Right atrium auricular region (tissue), 2 donors: Measurements from ENCODE around the gene ME3. TPM values are rescaled to one million over a fixed set of nuclear protein-coding genes. Genes with fewer than 3 reads are reported as not detected.
A peak's percentile ranks its signal among the peaks of the same experiment; 100 is the strongest.

Experiments
- DNase-seq: peaks from one replicate; pipeline ENCODE4 v3.0.0-alpha.2; 2019; ENCODE audit warnings: low spot score
- H3K27ac ChIP-seq, 2 donors: fragments of 200-600 bp; sonication (generic); 1 replicate in 1 of 2; 2 replicates in 1 of 2; pipeline ENCODE4 v1.5.1; 2016 to 2019
- H3K27me3 ChIP-seq, 2 donors: fragments of 200-600 bp; sonication (generic); one replicate each; pipeline versions ENCODE4 v1.5.1 to v1.6.0; 2017 to 2019
- H3K36me3 ChIP-seq: fragments of 200-600 bp; sonication (generic); one replicate; pipeline ENCODE4 v1.5.1; 2016
- H3K4me1 ChIP-seq, 2 donors: fragments of 200-600 bp; sonication (generic); one replicate each; pipeline versions ENCODE4 v1.5.1 to v1.6.0; 2017 to 2019
- H3K4me3 ChIP-seq, 2 donors: fragments of 200-600 bp; sonication (generic); 1 replicate in 1 of 2; 2 replicates in 1 of 2; pipeline ENCODE4 v1.5.1; 2017 to 2019; ENCODE audit warnings: mild to moderate bottlenecking in 1 of 2, moderate library complexity in 1 of 2
- H3K9me3 ChIP-seq, 2 donors: fragments of 200-600 bp; sonication (generic); one replicate each; pipeline ENCODE4 v1.5.1; 2019
- CTCF ChIP-seq, 2 donors: fragments of 200-600 bp; sonication (generic); IDR thresholded peaks; one replicate each; pipeline ENCODE4 v1.5.1; 2019; ENCODE audit warnings: antibody characterized with exemption in 2 of 2
- total RNA-seq, 2 donors: library from RNA; depleted of rRNA; stranded (reverse); fragments of >200 nt; gene quantifications; one replicate each; pipeline ENCODE4 v1.1.0, GENCODE V29; 2016

ME3 gene
- total RNA-seq, 2 donors from 2014 or later: 20.5 to 33.1 TPM

DNA sequence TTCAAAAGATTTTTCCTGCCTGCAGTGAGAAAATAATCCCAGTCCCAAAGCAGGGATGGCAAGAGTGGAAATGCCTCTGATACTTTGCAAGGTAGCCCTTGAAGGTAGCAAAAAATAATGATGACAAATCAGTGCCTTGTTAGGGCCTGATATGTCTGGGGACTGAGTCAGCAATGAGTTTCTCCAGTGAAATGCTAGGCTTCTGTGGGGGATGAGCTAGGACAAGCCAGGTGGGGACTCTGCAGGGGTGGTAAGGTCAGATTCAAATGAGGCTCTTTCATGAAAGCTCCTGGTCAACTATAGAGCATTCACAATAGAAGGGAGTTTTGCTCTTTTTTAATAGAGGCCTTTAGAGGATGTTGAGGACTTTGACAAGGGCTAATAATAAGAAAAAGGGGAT lies 77.7 kb downstream of the ME3 start:
- H3K36me3 ChIP-seq: no peaks in the 10 kb centered on the region
- H3K27ac ChIP-seq: no peak overlapping the region
- no peaks in the 10 kb centered on the region for H3K9me3 ChIP-seq
- peaks cover 0 to 34% of the 10 kb centered on the region in 2 donors for H3K4me1 ChIP-seq
- no peaks in the 10 kb centered on the region for H3K27me3 ChIP-seq
- no peak for DNase-seq
- TF ChIP-seq CTCF (IDR thresholded peaks at IDR 0.05): no peak
- no peak overlapping the region for H3K4me3 ChIP-seq

- TF ChIP-seq CTCF (IDR thresholded peaks at IDR 0.05): no peak
- H3K36me3 ChIP-seq: no peaks in the 10 kb centered on the region
- no peak overlapping the region for H3K27ac ChIP-seq
- no peak for DNase-seq
- H3K4me1 ChIP-seq: peaks cover 0 to 37% of the 10 kb centered on the region in 2 donors
- H3K9me3 ChIP-seq: no peaks in the 10 kb centered on the region
- no peaks in the 10 kb centered on the region for H3K27me3 ChIP-seq
- H3K4me3 ChIP-seq: no peak overlapping the region
Measured at GRCh38 chr11:86593833-86594232, 78.6 kb downstream of the ME3 start.

- peak; percentile 86 for DNase-seq
Measured at GRCh38 chr11:86592659-86593451, 79.6 kb downstream of the ME3 start.

GRCh38 chr11:86592047-86592591 lies 80.3 kb downstream of the ME3 start:
- H3K4me1 ChIP-seq: peaks cover 0 to 41% of the 10 kb centered on the region in 2 donors
- no peak for DNase-seq
- no peak overlapping the region for H3K27ac ChIP-seq
- H3K36me3 ChIP-seq: no peaks in the 10 kb centered on the region
- TF ChIP-seq CTCF (IDR thresholded peaks at IDR 0.05): no peak
- H3K4me3 ChIP-seq: no peak overlapping the region
- H3K9me3 ChIP-seq: no peaks in the 10 kb centered on the region
- no peaks in the 10 kb centered on the region for H3K27me3 ChIP-seq

More at GRCh38 chr11:86592659-86593451, 79.6 kb downstream of the ME3 start:
- H3K4me3 ChIP-seq: no peak overlapping the region
- no peaks in the 10 kb centered on the region for H3K9me3 ChIP-seq
- no peak overlapping the region for H3K27ac ChIP-seq
- H3K4me1 ChIP-seq: peaks cover 0 to 46% of the 10 kb centered on the region in 2 donors
- TF ChIP-seq CTCF (IDR thresholded peaks at IDR 0.05): no peak
- H3K27me3 ChIP-seq: no peaks in the 10 kb centered on the region
- H3K36me3 ChIP-seq: no peaks in the 10 kb centered on the region

DNA sequence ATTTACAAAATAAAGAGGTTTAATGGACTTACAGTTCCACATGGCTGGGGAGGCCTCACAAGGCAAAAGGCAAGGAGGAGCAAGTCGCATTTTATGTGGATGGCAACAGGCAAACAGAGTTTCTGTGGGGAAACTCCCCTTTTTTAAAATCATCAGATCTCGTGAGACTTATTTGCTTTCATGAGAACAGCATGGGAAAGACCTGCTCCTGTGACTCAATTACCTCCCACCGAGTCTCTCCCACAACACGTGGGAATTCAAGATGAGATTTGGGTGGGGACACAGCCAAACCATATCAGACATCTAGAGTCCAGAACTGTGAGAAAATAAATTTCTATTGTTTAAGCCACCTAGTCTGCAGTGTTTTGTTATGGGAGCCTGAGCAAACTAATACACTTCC lies 80.8 kb downstream of the ME3 start:
- no peak overlapping the region for H3K27ac ChIP-seq
- no peaks in the 10 kb centered on the region for H3K27me3 ChIP-seq
- DNase-seq: no peak
- no peaks in the 10 kb centered on the region for H3K36me3 ChIP-seq
- H3K9me3 ChIP-seq: no peaks in the 10 kb centered on the region
- H3K4me1 ChIP-seq: peaks cover 0 to 39% of the 10 kb centered on the region in 2 donors
- TF ChIP-seq CTCF (IDR thresholded peaks at IDR 0.05): no peak
- H3K4me3 ChIP-seq: no peak overlapping the region
